Subcutaneous preadipocyte (primary cell): ENCODE results near the gene EIF4G2. TPM values are rescaled to one million over a fixed set of nuclear protein-coding genes. Genes with fewer than 3 reads are reported as not detected.

Experiments used
- small RNA-seq: library from RNA; depleted of rRNA; stranded (forward); fragments of <200 nt; gene quantifications from one replicate; pipeline ENCODE3, GENCODE V24; 2012
- total RNA-seq: library from RNA; depleted of rRNA; stranded (reverse); fragments of >200 nt; gene quantifications from 2 replicates; pipeline ENCODE4 v1.2.3, GENCODE V29; 2012

Gene EIF4G2
- total RNA-seq, result 654 and 969 TPM in 2 replicates

GRCh38 chr11:10808553-10809372 is at the start of gene EIF4G2:
TSS of gene EIF4G2 (minus strand) at chr11:10808926.

DNA sequence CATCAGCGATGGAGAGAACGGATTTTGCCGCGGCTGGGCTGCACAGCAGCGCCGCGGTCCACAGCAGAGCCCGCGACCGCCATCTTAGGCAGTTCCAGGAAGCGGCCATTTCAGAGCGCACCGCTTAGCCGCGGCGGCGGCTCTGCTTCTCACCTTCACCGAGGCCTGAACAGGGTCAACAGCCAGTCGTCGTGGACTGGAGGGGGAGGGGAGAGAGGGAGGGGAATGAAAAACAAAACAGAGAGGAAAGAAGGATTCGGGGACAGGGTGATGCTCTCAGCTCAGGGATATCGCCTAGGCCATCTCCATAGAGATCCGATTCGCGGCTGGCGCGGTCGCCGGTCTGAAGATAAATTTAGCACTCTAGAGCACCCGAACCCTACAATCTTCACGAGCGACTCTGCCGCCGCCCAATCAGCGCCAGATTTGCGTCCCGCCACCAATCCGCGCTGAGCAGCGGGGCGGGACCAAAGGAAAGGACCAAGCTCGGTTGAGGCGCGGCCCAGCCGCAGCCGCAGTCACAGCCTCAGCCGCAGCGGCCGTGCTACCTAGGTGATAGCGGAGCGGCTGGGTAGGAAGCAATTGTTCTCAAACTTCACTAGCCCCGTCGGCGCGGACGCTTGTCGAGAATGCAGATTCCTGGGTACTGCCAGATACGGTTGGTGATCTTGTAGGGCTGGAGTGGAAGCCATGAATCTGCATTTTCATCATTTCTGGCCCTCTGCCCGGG is 49.1 kb upstream of the EIF4G2 start, which contains the start of gene ZBED5:
Gene ZBED5 (minus strand): TSS at position 345 of the 730 bp plus-strand sequence. CDS start 3,108 bp downstream, outside the sequence.

DNA sequence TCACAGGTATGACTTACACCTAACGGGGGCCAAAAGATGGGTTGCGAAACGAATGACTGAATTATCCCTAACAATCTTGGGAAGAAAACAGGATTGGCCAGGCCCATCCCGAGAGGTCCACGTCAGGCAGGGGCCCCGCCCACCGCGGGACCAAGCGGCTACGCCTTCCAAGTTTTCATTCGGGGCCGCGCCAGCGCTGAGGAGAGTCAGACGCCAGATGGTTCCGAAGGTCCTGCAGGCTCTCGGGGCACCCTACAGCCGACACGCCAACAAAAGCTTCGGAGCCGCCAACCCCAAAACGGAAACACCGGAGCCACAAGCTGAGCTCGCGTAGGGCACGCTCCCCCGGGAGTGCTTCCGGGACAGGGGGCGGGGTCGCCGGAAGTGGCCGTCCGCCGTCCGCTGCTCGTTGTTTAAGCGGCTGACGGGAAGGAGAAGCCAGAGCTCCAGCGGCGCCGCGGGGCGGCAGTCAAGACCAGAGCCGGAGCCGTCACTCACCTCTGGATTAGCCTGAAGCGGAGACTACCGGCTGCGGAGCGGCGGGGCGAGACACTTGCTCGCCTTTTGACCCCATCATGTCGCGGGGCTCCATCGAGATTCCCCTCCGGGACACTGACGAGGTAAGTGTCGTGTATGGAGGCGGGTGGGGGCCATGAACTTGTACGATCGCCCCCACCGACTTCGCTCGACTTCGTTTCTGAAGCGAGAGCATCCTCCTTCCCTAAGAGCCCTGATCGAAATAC is 57.7 kb downstream of the EIF4G2 start, which contains the start of gene CTR9:
Gene CTR9 (plus strand): TSS at position 409 of the 743 bp plus-strand sequence. CDS start 167 bp downstream, at position 576.

Small RNA genes lying within 50 kb of the gene (small RNA-seq; reads per million reads assigned to genes)
- gene SNORD97, result not detected

Other genes with a start within 250 kb of the EIF4G2 start
- 0.37 TPM in 1 of 2 replicates, not detected in the other for gene LYVE1, start 240.3 kb downstream of the EIF4G2 start, total RNA-seq
- gene IRAG1, start 115.2 kb downstream of the EIF4G2 start, total RNA-seq, result 0.37 and 0.39 TPM in 2 replicates
- 25.4 and 27.0 TPM in 2 replicates for gene CTR9, start 57.7 kb downstream of the EIF4G2 start, total RNA-seq
- 27.6 and 29.9 TPM in 2 replicates for gene ZBED5, start 49.1 kb upstream of the EIF4G2 start, total RNA-seq